ENCODE results near the gene RDX.

- TF ChIP-seq CTCF (conservative IDR thresholded peaks at IDR 0.05; ENCODE audit: low read depth in 2 of 2) (no peak), EZH2 (IDR thresholded peaks at IDR 0.05; ENCODE audit: low read depth, unreplicated experiment) (no peak), EZH2phosphoT487 (IDR thresholded peaks at IDR 0.05; ENCODE audit: unreplicated experiment) (no peak), POLR2AphosphoS5 (IDR thresholded peaks at IDR 0.05; ENCODE audit: low read depth) (no peak), ZNF331 (CRISPR knock-in tag; IDR thresholded peaks at IDR 0.05; ENCODE audit: low read depth) (no peak), CREB1 (CRISPR knock-in tag; IDR thresholded peaks at IDR 0.05; ENCODE audit: low read depth) (no peak), JUNB (IDR thresholded peaks at IDR 0.05; ENCODE audit: unreplicated experiment) (no peak), ZNF114 (CRISPR knock-in tag; IDR thresholded peaks at IDR 0.05) (no peak), STAT1 (IDR thresholded peaks at IDR 0.05; ENCODE audit: unreplicated experiment) (no peak)
- TF ChIP-seq, protein P1, sequence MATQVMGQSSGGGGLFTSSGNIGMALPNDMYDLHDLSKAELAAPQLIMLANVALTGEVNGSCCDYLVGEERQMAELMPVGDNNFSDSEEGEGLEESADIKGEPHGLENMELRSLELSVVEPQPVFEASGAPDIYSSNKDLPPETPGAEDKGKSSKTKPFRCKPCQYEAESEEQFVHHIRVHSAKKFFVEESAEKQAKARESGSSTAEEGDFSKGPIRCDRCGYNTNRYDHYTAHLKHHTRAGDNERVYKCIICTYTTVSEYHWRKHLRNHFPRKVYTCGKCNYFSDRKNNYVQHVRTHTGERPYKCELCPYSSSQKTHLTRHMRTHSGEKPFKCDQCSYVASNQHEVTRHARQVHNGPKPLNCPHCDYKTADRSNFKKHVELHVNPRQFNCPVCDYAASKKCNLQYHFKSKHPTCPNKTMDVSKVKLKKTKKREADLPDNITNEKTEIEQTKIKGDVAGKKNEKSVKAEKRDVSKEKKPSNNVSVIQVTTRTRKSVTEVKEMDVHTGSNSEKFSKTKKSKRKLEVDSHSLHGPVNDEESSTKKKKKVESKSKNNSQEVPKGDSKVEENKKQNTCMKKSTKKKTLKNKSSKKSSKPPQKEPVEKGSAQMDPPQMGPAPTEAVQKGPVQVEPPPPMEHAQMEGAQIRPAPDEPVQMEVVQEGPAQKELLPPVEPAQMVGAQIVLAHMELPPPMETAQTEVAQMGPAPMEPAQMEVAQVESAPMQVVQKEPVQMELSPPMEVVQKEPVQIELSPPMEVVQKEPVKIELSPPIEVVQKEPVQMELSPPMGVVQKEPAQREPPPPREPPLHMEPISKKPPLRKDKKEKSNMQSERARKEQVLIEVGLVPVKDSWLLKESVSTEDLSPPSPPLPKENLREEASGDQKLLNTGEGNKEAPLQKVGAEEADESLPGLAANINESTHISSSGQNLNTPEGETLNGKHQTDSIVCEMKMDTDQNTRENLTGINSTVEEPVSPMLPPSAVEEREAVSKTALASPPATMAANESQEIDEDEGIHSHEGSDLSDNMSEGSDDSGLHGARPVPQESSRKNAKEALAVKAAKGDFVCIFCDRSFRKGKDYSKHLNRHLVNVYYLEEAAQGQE (IDR thresholded peaks at IDR 0.05; ENCODE audit: unreplicated experiment), result no peak
- TF ChIP-seq, protein P2, sequence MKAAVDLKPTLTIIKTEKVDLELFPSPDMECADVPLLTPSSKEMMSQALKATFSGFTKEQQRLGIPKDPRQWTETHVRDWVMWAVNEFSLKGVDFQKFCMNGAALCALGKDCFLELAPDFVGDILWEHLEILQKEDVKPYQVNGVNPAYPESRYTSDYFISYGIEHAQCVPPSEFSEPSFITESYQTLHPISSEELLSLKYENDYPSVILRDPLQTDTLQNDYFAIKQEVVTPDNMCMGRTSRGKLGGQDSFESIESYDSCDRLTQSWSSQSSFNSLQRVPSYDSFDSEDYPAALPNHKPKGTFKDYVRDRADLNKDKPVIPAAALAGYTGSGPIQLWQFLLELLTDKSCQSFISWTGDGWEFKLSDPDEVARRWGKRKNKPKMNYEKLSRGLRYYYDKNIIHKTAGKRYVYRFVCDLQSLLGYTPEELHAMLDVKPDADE (IDR thresholded peaks at IDR 0.05), result no peak
Observed at GRCh38 chr11:110335358-110335757, 38.9 kb upstream of the RDX start.

Data from GM23338 (cell line).